C4-2B (cell line): ENCODE measurements around the gene WDCP.

Experiments
- CTCF ChIP-seq: fragments of 450-650 bp; conservative IDR thresholded peaks from 2 replicates; pipeline ENCODE4 v1.5.1; 2017; ENCODE audit warnings: mild to moderate bottlenecking
- ZFX ChIP-seq: fragments of 450-650 bp; IDR thresholded peaks from 2 replicates; pipeline ENCODE4 v1.6.1; 2017

GRCh38 chr2:24018241-24018640 lies 28.9 kb downstream of the WDCP start:
- TF ChIP-seq CTCF (no peak), ZFX (no peak)
